G401.6 (cell line): Measurements from ENCODE around the gene KCNC3.
A peak's percentile ranks its signal among the peaks of the same experiment; 100 is the strongest.

Experiments
- FAIRE-seq: peaks from 2 replicates; lab custom pipeline; 2012; peaks lifted over from hg19 to GRCh38; lab: Jason Lieb, UNC

The KCNC3 gene

GRCh38 chr19:50327013-50327412 lies 2.2 kb downstream of the KCNC3 start:
- no peak for FAIRE-seq

- FAIRE-seq, result no peak
These were observed 3.0 kb downstream of the KCNC3 start for GRCh38 chr19:50326101-50326664.

GRCh38 chr19:50325310-50326100 lies 3.7 kb downstream of the KCNC3 start:
- FAIRE-seq, result peak; percentile 73

- FAIRE-seq, result no peak
These were observed 4.8 kb downstream of the KCNC3 start for GRCh38 chr19:50324331-50324730.

GRCh38 chr19:50323782-50324133 lies 5.4 kb downstream of the KCNC3 start:
- FAIRE-seq, result no peak

- no peak for FAIRE-seq
These were observed 6.0 kb downstream of the KCNC3 start for GRCh38 chr19:50322931-50323781.

- no peak for FAIRE-seq
These were observed 6.9 kb downstream of the KCNC3 start for GRCh38 chr19:50322234-50322633.

- no peak for FAIRE-seq
These were observed 7.3 kb downstream of the KCNC3 start for GRCh38 chr19:50321831-50322230.

DNA sequence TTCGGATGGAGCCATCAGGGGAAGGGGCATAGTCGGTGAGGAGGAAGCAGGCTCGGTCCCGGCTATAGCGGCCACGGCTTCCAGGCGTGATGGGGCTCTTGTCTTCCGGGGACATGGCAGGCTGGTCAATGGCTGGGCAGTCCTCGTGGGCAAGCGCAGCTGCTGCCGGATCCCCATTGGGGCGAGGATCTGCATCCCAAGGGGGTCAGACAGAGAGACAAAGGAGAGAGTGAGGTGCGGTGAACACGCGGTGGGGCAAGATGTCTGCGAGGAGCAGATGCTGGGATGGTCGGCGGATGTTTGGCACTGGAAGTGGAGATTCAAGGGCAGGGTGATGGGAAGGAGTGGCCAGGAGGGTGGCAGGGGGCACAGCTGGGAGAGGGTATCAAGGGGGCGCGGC lies 8.6 kb downstream of the KCNC3 start:
- no peak for FAIRE-seq

- no peak for FAIRE-seq
These were observed 9.1 kb downstream of the KCNC3 start for GRCh38 chr19:50320051-50320450.

- no peak for FAIRE-seq
These were observed 10.0 kb downstream of the KCNC3 start for GRCh38 chr19:50319156-50319555.

- FAIRE-seq, result no peak
These were observed 10.7 kb downstream of the KCNC3 start for GRCh38 chr19:50318438-50318837.

DNA sequence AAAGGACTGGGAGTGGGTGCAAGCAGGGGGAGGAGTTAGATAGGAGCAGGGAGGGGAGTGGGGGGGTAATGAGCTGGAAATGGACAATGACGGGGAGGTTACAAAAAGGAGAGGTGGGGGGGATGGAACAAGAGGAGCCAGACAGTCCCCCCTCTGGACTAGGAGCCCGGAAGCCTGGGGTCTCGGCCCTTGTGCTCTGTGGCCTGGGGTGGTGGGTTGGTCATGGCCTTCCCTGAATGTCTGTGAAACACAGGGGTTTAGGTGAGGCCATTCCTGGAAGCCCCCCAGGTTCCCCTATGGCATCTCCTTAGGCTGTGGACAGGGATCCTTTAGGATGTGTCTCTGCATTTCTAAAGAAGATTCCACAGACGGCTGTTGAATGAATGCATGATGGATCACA lies 12.1 kb downstream of the KCNC3 start:
- FAIRE-seq, result no peak

DNA sequence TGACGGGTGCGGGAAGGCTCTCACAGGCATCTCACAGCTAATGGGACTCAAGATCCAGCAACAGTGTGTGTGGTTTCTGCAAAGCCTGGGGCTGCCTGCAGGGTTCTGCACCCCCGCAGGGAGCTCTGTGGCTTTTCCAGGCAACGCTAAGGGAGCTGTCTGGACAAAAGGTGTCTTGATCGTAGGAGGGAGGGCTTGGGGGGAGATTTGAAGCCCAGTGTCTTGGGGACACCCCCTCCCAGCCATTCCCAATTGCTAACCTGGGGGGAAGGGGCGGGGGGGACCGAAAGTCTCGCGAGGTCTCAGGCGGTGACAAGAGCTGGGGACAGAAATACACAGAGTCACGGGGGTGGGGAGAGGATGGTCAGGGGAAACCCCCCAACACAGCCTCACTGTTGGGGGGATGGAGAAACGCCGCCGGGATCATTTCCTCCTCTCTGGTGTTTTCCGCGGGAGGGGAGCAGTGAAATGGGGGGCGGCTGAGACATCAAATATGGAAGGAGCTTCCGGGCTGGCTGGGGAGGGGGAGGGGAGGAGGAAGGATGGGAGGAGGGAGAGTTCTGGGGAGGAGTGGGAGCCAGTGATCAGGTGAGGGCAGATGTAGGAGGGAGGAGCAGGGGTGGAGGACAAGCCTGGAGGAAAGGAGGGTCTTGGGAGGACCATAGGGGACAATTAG lies 13.3 kb downstream of the KCNC3 start:
- FAIRE-seq, result peak; percentile 75

DNA sequence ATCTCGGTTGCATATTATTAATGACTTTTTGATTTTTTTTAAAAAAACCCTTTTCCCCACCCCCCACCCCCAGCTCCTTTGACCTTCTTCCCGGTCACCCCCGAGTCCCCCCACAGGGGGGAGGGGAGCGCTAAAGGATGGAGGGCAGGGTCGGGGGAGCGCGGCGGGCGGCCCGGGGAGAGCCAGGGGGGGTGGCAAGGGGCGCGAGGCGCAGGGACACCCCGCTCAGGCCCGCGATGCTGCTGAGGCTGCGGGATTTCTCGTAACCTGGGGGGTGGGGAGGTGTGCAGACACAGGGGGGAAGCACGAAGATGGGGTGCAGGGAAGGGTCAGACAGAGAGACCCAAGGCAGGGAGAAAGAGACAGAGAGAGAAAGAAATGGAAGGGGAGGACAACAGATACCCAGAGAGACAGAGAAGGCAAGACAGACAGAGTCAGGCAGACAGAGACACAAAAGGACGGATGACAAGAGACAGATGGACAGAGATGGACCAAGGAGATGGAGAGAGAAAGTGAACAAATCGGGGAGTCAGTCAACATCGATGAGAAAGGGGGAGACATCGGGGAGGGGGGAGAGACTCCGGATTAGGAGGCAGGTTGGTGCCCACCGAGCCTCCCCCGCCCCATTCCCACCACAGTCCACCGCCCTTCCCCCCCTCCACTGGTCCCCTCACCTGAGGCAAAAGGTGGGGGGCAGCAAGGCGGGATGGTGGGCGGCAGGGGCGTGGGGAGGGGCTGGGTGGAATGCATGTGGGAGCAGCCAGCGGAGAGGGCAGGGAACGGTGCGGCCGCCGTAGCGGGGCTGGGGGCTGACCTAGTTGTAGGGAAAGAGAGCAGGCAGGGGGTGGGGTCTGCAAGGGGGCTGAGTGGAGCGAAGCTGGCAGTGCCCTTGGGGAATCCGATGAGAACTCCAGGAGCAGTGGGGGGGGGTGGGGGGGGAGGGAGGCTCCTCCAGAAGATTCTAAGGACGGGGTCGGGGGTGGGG lies 14.2 kb downstream of the KCNC3 start:
- no peak for FAIRE-seq

GRCh38 chr19:50313812-50314536 lies 15.2 kb downstream of the KCNC3 start:
- peak; percentile 21 for FAIRE-seq

GRCh38 chr19:50312967-50313811 lies 16.0 kb downstream of the KCNC3 start:
- peak; percentile 19 for FAIRE-seq

DNA sequence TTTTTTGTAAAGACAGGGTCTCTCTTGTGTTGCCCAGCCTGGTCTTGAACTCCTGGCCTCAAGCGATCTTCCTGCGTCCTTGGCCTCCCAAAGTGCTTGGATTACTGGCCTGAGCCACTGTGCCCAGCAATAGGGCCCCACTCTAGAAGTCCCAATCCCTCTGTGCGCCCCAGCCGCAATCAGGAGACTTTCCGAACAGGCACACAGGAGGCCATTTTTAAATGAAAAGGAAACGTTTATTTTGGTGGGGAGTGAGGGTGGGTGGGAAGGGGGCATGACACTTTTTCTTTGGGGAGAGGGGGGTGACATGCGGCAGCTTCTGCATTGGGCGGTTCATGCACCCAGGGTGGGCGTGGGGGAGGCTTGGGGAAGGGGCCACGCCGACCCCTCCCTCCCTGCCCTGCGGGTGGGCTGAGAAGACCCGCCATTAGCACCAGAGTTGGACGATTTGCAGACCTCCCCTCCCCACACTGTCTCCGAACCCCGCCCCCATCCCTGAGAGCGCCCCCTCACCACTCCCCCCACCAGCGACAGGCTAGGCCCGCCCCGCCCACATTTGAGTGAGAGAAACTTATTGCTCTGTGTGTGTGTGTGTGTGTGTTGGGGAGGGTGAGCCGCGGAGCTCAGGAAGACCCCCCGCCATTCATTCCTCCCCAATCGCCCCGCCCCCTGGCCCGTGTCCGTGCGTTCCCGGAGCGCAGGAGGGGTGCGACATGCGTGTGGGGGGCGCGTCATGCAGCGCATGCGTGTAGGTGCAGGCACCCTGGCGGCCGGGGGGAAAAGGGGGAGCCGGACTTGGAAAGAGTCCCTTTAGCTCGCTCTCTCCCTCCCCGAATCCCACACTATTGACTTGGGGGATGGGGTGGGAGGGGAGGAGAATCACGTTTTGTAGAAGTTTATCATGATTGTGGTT lies 17.2 kb downstream of the KCNC3 start:
- FAIRE-seq, result peak; percentile 46
